Esophagus muscularis mucosa (tissue), 4 donors: ENCODE results near the gene C1QTNF9. TPM values are rescaled to one million over a fixed set of nuclear protein-coding genes. Genes with fewer than 3 reads are reported as not detected.
"Not testable (repeated sequence)": the region's sequence is repeated elsewhere in the genome, so short reads cannot be mapped to it uniquely, and the experiment has no call there.

Experiments
- DNase-seq: peaks from one replicate; pipeline ENCODE4 v3.0.0-alpha.2; 2017; ENCODE audit errors: extremely low spot score
- H3K27ac ChIP-seq, 4 donors: fragments of 200-600 bp; sonication (generic); replicated peaks in 1 of 4; 1 replicate in 3 of 4; 2 replicates in 1 of 4; pipeline ENCODE4 v1.5.1; 2016 to 2019; ENCODE audit warnings: mild to moderate bottlenecking in 1 of 4
- H3K27me3 ChIP-seq, 4 donors: fragments of 200-600 bp; sonication (generic); one replicate each; pipeline versions ENCODE4 v1.5.1 to v1.6.0; 2016 to 2019
- H3K36me3 ChIP-seq, 4 donors: fragments of 200-600 bp; sonication (generic); one replicate each; pipeline ENCODE4 v1.5.1; 2016 to 2019
- H3K4me1 ChIP-seq, 4 donors: fragments of 200-600 bp; sonication (generic); one replicate each; pipeline ENCODE4 v1.5.1; 2016 to 2019
- H3K4me3 ChIP-seq, 4 donors: fragments of 200-600 bp; sonication (generic); 1 replicate in 2 of 4; 2 replicates in 2 of 4; pipeline ENCODE4 v1.5.1; 2016 to 2019; ENCODE audit warnings: mild to moderate bottlenecking in 4 of 4, moderate library complexity in 1 of 4
- H3K9me3 ChIP-seq, 4 donors: fragments of 200-600 bp; sonication (generic); 1 replicate in 3 of 4; 2 replicates in 1 of 4; pipeline ENCODE4 v1.5.1; 2016 to 2019
- EP300 ChIP-seq: sonication (generic); formaldehyde crosslinking; IDR thresholded peaks from one replicate; pipeline ENCODE4 v1.6.1; 2017; ENCODE audit warnings: antibody characterized with exemption
- POLR2A ChIP-seq: fragments of 450-650 bp; IDR thresholded peaks from one replicate; pipeline ENCODE4 v1.6.1; 2017; ENCODE audit warnings: antibody characterized with exemption, moderate library complexity, mild to moderate bottlenecking, low read depth
- POLR2AphosphoS5 ChIP-seq, 2 donors: sonication (generic); formaldehyde crosslinking; IDR thresholded peaks; one replicate each; pipeline ENCODE4 v1.6.1; 2017; ENCODE audit warnings: antibody characterized with exemption in 2 of 2
- WGBS: methylation state at CpG from one replicate; pipeline ENCODE4 v1.1.5; 2018; 5-methylcytosine and 5-hydroxymethylcytosine counted together
- intact Hi-C: fragments of 100-400 bp; cut with DNase I; formaldehyde crosslinking; loops from one replicate; pipeline ENCODE4 v1.15.1; 2023
- total RNA-seq, 4 donors: library from RNA; depleted of rRNA; stranded (reverse); fragments of >200 nt; gene quantifications; one replicate each; pipeline versions ENCODE4 v1.1.0 to v1.2.1, GENCODE V29; 2016
- TF ChIP-seq, protein P1 (sequence below), 3 experiments: fragments of 200-600 bp in 2 of 3; fragments of 450-650 bp in 1 of 3; sonication (generic) in 2 of 3; IDR thresholded peaks; one replicate each; pipeline ENCODE4 v1.5.1; 2017 to 2019; ENCODE audit warnings: antibody characterized with exemption in 3 of 3, mild to moderate bottlenecking in 2 of 3, moderate library complexity in 1 of 3

Gene C1QTNF9, protein sequence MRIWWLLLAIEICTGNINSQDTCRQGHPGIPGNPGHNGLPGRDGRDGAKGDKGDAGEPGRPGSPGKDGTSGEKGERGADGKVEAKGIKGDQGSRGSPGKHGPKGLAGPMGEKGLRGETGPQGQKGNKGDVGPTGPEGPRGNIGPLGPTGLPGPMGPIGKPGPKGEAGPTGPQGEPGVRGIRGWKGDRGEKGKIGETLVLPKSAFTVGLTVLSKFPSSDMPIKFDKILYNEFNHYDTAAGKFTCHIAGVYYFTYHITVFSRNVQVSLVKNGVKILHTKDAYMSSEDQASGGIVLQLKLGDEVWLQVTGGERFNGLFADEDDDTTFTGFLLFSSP
- 1 to 10 TPM in 1 of 4 donors, under 1 TPM in 3; 0.32 to 2.0 (median 0.91) TPM for total RNA-seq

DNA sequence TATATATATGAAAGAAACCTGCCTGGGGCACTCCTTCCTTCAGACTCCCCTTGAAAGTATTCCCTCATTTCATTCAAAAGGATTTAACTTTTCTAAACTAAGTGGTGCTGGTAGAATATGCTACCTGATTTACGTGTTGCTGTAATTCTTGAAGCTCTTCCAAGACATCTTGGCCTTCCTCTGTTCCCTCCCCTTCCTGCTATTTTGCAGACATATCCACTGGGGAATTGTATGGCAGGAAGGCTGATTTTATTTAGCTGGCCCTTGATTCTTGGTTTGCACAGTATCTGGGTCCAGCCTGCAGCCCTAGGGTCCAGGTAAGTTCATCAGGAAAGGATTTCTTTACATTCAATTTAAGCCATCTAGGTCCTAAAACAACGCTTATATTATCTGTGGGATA lies at the start of gene C1QTNF9:
Gene C1QTNF9, plus strand, starts transcription at position 281 of the 400 bp plus-strand sequence. CDS start 6,424 bp downstream, outside the sequence.
- DNase-seq, result not testable (repeated sequence)

GRCh38 chr13:24261566-24261965 lies 47.8 kb upstream of the C1QTNF9 start:
- intact Hi-C loops, result no loop called here
- H3K4me3 ChIP-seq, result no peak overlapping the region
- no peaks in the 10 kb centered on the region for H3K9me3 ChIP-seq
- no peaks in the 10 kb centered on the region for H3K27me3 ChIP-seq
- WGBS, result 69% methylated on average over 3 of the region's 3 CpGs
- no peak for TF ChIP-seq POLR2AphosphoS5 (IDR thresholded peaks at IDR 0.05)
- no peak for TF ChIP-seq EP300
- TF ChIP-seq POLR2A, result no peak
- TF ChIP-seq, protein P1, sequence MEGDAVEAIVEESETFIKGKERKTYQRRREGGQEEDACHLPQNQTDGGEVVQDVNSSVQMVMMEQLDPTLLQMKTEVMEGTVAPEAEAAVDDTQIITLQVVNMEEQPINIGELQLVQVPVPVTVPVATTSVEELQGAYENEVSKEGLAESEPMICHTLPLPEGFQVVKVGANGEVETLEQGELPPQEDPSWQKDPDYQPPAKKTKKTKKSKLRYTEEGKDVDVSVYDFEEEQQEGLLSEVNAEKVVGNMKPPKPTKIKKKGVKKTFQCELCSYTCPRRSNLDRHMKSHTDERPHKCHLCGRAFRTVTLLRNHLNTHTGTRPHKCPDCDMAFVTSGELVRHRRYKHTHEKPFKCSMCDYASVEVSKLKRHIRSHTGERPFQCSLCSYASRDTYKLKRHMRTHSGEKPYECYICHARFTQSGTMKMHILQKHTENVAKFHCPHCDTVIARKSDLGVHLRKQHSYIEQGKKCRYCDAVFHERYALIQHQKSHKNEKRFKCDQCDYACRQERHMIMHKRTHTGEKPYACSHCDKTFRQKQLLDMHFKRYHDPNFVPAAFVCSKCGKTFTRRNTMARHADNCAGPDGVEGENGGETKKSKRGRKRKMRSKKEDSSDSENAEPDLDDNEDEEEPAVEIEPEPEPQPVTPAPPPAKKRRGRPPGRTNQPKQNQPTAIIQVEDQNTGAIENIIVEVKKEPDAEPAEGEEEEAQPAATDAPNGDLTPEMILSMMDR (IDR thresholded peaks at IDR 0.05), result no peak
- peaks cover 5 to 15% (median 8%) of the 10 kb centered on the region in 4 donors for H3K4me1 ChIP-seq
- no peak for DNase-seq
- H3K36me3 ChIP-seq, result no peaks in the 10 kb centered on the region
- no peak overlapping the region for H3K27ac ChIP-seq

More for the DNA sequence above, at the start of gene C1QTNF9:
- H3K4me3 ChIP-seq, H3K9me3 ChIP-seq, intact Hi-C loops, H3K27me3 ChIP-seq, H3K36me3 ChIP-seq: not testable (repeated sequence)
- Histone ChIP-seq H3K27ac (peak within 1 kb of the TSS in 1 of 4 donors; percentile 15), H3K4me1 (peaks cover 3 to 15% (median 8%) of the 10 kb centered on the region in 4 donors)
- 68% methylated on average over 2 of the region's 2 CpGs for WGBS

- Histone ChIP-seq H3K4me1 (peaks cover 5 to 29% (median 12%) of the 10 kb centered on the region in 4 donors), H3K27ac (no peak overlapping the region), H3K4me3 (no peak overlapping the region), H3K36me3 (no peaks in the 10 kb centered on the region), H3K27me3 (no peaks in the 10 kb centered on the region), H3K9me3 (no peaks in the 10 kb centered on the region)
- TF ChIP-seq POLR2AphosphoS5 (IDR thresholded peaks at IDR 0.05) (no peak), EP300 (no peak), POLR2A (no peak)
- TF ChIP-seq, protein P1 (IDR thresholded peaks at IDR 0.05), result no peak
- intact Hi-C loops, result no loop called here
- 37% methylated on average over 4 of the region's 4 CpGs for WGBS
- DNase-seq, result no peak
Observed at GRCh38 chr13:24263632-24264031, 45.7 kb upstream of the C1QTNF9 start.

- Histone ChIP-seq H3K4me3 (no peak overlapping the region), H3K4me1 (peaks cover 5 to 31% (median 13%) of the 10 kb centered on the region in 4 donors), H3K27me3 (no peaks in the 10 kb centered on the region), H3K9me3 (no peaks in the 10 kb centered on the region), H3K27ac (no peak overlapping the region), H3K36me3 (no peaks in the 10 kb centered on the region)
- TF ChIP-seq POLR2A (no peak), EP300 (no peak), POLR2AphosphoS5 (IDR thresholded peaks at IDR 0.05) (no peak)
- TF ChIP-seq, protein P1 (IDR thresholded peaks at IDR 0.05), result no peak
- intact Hi-C loops, result no loop called here
- DNase-seq, result no peak
- WGBS, result 77% methylated on average over 8 of the region's 8 CpGs
Observed at GRCh38 chr13:24264976-24265375, 44.4 kb upstream of the C1QTNF9 start.

- Histone ChIP-seq H3K4me3 (no peak overlapping the region), H3K4me1 (peaks cover 8 to 36% (median 18%) of the 10 kb centered on the region in 4 donors), H3K27ac (no peak overlapping the region), H3K9me3 (no peaks in the 10 kb centered on the region), H3K27me3 (no peaks in the 10 kb centered on the region), H3K36me3 (no peaks in the 10 kb centered on the region)
- DNase-seq, result no peak
- intact Hi-C loops, result no loop called here
- 80% methylated on average over 2 of the region's 3 CpGs for WGBS
- no peak for TF ChIP-seq EP300
- TF ChIP-seq, protein P1 (IDR thresholded peaks at IDR 0.05), result no peak
- TF ChIP-seq POLR2A, result no peak
- no peak for TF ChIP-seq POLR2AphosphoS5 (IDR thresholded peaks at IDR 0.05)
Observed at GRCh38 chr13:24265453-24265852, 43.9 kb upstream of the C1QTNF9 start.
